Fibroblast of the aortic adventitia (primary cell): ENCODE measurements around the gene DNAJB2. TPM values are rescaled to one million over a fixed set of nuclear protein-coding genes. Genes with fewer than 3 reads are reported as not detected.

ENCODE experiments used
- DNase-seq: peaks from one replicate; pipeline ENCODE4 v3.0.0-alpha.2; 2010; ENCODE audit warnings: low read depth
- H3K4me3 ChIP-seq: 2 replicates; pipeline ENCODE4 v1.5.1; 2011; ENCODE audit warnings: low read depth, mild to moderate bottlenecking, control low read depth, low read length, moderate library complexity
- CTCF ChIP-seq: IDR thresholded peaks from 2 replicates; pipeline ENCODE4 v1.5.1; 2011; ENCODE audit warnings: mild to moderate bottlenecking, low read length, control low read depth, inconsistent platforms; ENCODE audit not compliant: insufficient read depth
- total RNA-seq: library from RNA; depleted of rRNA; stranded (reverse); fragments of >200 nt; gene quantifications from 2 replicates; pipeline ENCODE4 v1.2.3, GENCODE V29; 2012; ENCODE audit warnings: low replicate concordance

DNAJB2 gene
- total RNA-seq, result 28.0 and 41.7 TPM in 2 replicates

GRCh38 chr2:219279151-219279915, at the start of gene DNAJB2:
Gene DNAJB2, plus strand, starts transcription at chr2:219279366. Its CDS starts 468 bp downstream, at chr2:219279834.
- TF ChIP-seq CTCF, result peak; percentile 6
- peak within 1 kb of the TSS; percentile 86 for H3K4me3 ChIP-seq
- peak; percentile 99 for DNase-seq

- no peak for TF ChIP-seq CTCF
- no peak for DNase-seq
- peak overlapping the region; percentile 95 for H3K4me3 ChIP-seq
These were observed 49.1 kb upstream of the DNAJB2 start for GRCh38 chr2:219230059-219230540.

- DNase-seq, result no peak
- TF ChIP-seq CTCF, result no peak
- H3K4me3 ChIP-seq, result no peak overlapping the region
These were observed 44.8 kb upstream of the DNAJB2 start for GRCh38 chr2:219234331-219234730.

- peak; percentile 34 for DNase-seq
- TF ChIP-seq CTCF, result no peak
- peak overlapping the region; percentile 49 for H3K4me3 ChIP-seq
These were observed 35.8 kb upstream of the DNAJB2 start for GRCh38 chr2:219243291-219243761.

- H3K4me3 ChIP-seq, result peak overlapping the region; percentile 98
- DNase-seq, result no peak
- TF ChIP-seq CTCF, result no peak
These were observed 34.4 kb upstream of the DNAJB2 start for GRCh38 chr2:219244789-219245147.

- TF ChIP-seq CTCF, result no peak
- DNase-seq, result peak; percentile 93
These were observed 33.8 kb upstream of the DNAJB2 start, which contains the start of the genes GLB1L and STK16 for GRCh38 chr2:219245148-219245898. Gene GLB1L, minus strand, starts transcription at chr2:219245444. Its CDS starts 1,871 bp downstream, at chr2:219243573. Gene STK16, plus strand, starts transcription at chr2:219245479. Its CDS starts 521 bp downstream, at chr2:219246000.

More at GRCh38 chr2:219245148-219245898, 33.8 kb upstream of the DNAJB2 start, which contains the start of the genes GLB1L and STK16:
- peak within 1 kb of the TSS; percentile 98 for H3K4me3 ChIP-seq
